Suprapubic skin (tissue), 4 donors: Measurements from ENCODE around the gene MORN4.

Experiments
- CTCF ChIP-seq, 2 donors: fragments of 200-600 bp in 1 of 2; fragments of 450-650 bp in 1 of 2; sonication (generic) in 1 of 2; IDR thresholded peaks; one replicate each; pipeline ENCODE4 v1.5.1; 2016 to 2019; ENCODE audit warnings: antibody characterized with exemption in 2 of 2, mild to moderate bottlenecking in 1 of 2, moderate library complexity in 1 of 2
- EP300 ChIP-seq: sonication (generic); formaldehyde crosslinking; IDR thresholded peaks from one replicate; pipeline ENCODE4 v1.6.1; 2017; ENCODE audit warnings: antibody characterized with exemption
- POLR2AphosphoS5 ChIP-seq, 3 donors: sonication (generic); formaldehyde crosslinking; IDR thresholded peaks; one replicate each; pipeline ENCODE4 v1.6.1; 2017; ENCODE audit warnings: antibody characterized with exemption in 3 of 3

GRCh38 chr10:97629289-97629688 is 4.0 kb downstream of the MORN4 start:
- no peak for TF ChIP-seq CTCF (IDR thresholded peaks at IDR 0.05)
- no peak for TF ChIP-seq EP300
- TF ChIP-seq POLR2AphosphoS5 (IDR thresholded peaks at IDR 0.05) = no peak
